Stimulated activated CD4-positive, alpha-beta T cell treated with anti-CD3 and anti-CD28 coated beads, Interleukin-15, amount 100 ng/mL, for 24 hours (primary cell): Measurements from ENCODE around the gene GMDS.

Source experiments
- DNase-seq: peaks from one replicate; pipeline ENCODE4 v3.0.0-alpha.2; 2020

The GMDS gene

DNA sequence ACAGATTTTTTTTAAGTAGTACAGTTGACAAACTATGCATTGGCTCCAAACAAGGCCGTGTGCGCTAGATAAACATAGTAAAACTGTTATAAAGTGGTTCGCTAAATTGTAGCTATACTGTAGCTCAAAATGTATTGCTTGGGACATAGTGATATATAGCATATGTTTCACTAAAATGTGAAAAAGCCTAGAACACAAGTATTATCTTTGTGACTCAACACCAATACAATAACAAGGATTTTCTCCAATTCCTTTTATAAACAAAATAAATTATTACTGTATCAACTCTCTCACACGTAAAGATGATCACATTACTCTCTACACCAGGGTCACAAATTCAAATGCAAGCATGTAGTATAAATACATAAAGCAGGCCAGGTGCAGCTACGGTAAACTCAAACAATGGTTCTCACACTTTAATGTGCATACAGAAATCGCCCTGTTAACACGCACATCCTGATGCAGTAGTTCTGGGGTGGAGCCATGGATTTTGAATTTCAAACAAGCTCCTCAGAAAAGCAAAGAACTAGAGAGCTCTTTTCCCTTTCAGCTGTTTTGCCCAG is 214.6 kb downstream of the GMDS start:
- no peak for DNase-seq

- DNase-seq = no peak
Measured at GRCh38 chr6:2029952-2030351, 215.5 kb downstream of the GMDS start.

GRCh38 chr6:2029130-2029794 is 216.1 kb downstream of the GMDS start:
- DNase-seq = no peak

DNA sequence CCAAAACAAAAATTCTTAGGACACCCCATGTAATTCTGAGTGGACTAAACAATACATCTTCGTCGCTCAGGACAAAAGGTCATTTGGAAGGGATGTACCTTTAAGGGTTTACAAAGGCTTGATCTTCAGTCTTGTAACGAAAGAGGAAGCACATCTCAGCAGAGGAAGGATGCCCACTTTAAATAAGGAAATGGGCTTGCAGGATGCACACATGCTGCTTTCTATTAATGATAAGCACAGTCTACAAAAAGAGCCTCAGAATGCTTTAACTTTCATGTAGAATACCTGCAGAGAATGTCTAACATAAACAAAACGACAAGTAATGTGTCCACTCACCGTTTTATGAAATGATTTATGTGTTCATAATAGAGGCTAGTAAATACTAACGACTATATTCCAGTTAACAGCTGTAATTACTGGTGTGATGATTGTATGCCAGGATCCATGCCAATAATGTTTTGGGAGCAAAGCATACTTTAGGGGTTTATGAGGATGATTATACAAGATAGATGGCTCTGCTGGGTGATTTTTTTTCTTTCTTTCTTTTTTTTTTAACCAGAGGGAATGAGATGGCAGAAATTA is 216.9 kb downstream of the GMDS start:
- no peak for DNase-seq

GRCh38 chr6:2026133-2026532 is 219.3 kb downstream of the GMDS start:
- no peak for DNase-seq

DNA sequence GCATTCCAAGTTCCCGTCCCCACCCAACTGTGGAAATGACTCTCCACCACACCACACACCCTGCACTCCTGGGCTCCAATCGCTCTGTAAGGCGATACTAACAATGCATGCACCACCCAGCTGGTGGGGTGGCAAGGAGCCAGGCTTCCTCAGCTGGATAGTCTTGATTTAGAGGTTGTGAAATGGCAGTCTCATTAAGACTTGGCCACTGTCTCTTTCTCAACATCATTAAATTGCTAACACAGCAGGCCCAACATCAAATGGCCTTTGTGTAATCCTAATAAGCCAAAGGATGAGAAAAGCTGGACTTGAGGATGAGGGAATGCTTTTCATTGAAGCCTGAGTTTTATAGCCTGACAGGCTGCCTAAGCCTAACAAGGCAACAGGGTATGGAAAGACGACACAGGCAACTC is 223.7 kb downstream of the GMDS start:
- no peak for DNase-seq

- DNase-seq = no peak
Measured at GRCh38 chr6:2020909-2021308, 224.5 kb downstream of the GMDS start.

DNA sequence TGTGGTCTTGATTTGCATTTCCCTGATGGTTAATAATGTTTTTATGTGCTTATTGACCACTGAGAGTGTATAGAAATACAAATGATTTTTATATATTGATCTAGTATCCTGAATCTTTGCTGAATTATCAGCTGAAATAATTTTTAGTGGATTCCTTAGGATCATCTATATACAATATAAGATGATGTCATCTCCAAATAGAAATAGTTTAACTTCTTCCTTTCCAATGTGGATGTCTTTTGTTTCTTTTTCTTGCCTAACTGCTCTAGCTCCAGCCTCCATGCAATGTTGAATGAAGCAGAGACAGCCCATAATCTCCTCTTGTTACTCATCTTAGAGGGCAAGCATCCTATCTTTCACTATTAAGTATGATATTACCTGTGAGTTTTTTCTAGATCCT is 226.4 kb downstream of the GMDS start:
- no peak for DNase-seq

DNA sequence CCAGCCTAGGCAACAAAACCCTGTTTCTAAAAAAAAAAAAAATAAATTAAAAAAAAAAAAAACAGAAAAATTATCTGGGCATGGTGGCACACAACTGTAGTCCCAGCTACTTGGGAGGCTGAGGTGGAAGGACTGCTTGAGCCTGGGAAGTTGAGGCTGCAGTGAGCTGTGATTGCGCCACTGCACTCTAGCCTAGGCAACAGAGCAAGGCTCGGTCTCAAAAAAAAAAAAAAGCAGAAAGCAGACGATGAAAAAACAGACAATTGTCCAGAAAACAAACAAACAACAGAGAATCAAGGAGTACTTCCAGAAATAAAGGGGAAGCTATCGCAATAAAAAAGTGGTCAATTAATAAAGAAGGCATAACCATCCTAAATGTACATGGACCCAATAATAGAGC is 229.4 kb downstream of the GMDS start:
- DNase-seq = no peak

DNA sequence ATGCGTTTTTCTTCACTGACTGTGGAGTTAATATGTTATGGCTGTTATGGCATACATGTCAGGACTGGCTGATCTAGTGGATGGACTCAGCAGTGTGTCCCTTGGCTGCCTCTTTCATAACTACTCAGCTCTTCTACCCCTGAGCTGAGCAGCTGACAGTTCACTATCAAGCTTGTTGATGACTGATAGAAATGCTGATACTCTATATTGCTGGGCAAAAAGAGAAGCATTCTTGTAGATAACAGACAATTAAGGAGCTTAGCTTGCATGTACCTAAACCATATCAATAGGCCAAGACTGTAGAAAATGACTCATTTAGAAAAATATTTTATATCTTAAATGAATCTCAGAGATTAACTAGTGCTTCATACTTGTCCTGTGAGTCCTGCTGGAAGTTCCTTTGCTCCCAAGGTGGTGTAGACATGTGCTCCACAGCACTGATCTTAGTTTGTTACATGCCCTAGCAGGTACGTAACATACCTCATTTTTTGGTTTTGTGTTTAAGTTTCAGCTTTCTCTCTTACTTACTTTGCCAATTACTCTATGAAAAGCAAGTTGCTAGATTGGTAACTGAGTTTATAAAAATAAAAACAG is 236.9 kb downstream of the GMDS start:
- no peak for DNase-seq

DNA sequence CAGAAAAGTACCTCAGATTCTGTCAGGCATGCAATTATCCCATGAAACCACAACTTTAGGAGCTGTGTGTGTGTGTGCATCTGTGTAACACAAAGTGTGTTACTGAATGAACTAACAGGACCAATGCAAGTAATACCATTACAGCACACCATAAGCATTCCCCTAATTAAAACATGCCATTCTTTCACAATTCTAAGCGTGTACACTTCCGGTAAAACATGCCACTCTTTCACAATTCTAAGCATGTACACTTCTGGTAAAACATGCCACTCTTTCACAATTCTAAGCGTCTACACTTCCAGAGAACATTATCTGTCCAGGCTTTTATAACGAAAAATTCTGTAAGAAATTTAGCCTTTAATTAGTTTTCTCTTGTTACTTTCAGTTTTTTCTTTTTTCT is 238.2 kb downstream of the GMDS start:
- DNase-seq = no peak

DNA sequence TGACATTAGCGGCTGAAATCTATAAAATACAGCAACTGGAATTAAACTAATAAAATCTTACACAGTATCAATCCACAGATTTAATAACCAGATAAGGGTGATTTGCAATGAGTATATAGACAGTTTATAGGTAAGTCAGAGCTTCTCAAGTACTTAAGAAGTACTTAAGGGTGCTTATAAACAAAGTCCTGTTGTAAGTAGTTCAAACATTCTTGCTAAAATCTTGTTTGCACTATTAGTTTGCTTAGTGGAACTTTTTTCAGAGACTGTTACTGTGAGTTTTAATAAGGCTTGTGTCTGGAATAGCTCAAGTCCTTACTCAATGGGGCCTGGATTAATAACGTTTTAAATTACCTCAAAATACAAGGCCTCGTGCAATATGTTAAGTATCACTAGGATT is 240.5 kb downstream of the GMDS start:
- DNase-seq = no peak

GRCh38 chr6:2000962-2001361 is 244.4 kb downstream of the GMDS start:
- DNase-seq = no peak

DNA sequence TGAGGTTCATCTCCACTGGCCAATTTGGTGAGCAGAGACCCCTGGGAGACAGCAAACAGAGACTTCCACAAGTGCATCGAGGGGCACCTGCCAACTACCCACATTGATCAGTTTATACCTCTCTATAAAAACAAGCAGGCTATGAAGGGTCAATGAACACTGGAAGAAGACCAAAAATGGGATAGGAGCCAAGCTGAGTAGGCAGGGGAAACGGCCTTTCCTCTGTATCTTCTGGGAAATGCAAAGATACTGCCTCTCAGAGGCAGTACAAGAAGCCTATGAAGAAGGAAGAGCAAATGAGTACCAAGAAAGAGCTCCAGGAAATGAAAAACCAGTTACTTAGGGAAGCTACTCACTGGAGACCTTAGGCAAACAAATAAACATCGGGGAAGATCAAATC is 247.7 kb downstream of the GMDS start:
- no peak for DNase-seq

DNA sequence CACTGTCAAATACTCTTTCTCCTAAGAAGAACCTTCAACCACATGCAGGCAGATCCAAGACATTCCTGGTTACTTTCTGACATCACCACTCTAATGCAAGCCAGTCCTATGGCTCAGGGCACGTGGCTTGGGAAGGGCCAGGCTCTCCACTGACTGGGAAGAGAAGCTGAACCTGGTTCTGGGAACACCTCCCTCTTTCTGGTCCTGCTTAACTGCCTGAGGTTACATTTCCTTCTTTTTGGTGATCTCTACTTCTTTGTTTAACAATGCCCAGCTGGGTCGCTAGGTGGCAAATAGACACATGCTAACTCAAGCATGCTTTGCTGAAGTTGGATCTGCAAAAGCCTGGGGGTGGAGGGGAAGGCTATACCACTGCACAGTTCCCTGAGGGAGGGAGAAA is 249.8 kb downstream of the GMDS start:
- no peak for DNase-seq

GRCh38 chr6:1993042-1993441 is 252.4 kb downstream of the GMDS start:
- DNase-seq = no peak

DNA sequence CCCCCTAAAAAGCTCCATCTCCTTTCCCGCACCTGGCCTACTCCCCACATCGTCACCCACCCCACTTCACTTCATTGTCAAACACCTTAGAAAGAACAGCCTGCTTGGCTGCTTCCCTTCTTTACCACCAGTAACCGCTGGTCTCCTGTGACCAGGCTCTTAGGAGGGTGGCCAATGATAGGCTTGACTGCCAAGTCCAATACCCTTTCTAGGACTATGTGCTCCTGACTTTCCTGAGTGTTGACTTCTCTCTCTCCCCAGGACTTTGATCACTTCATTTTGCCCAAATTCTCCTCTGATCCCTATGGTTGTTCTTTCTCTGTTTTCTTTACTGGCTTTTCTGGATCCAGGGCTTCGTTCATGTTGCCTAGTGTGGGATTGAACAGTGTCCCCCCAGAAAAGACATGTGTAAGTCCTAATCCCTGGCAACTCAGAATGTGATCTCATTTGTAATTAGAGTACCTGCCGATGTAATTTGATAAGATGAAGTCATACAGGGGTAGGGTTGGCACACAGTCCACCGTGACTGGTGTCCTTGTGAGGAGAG is 254.0 kb downstream of the GMDS start:
- DNase-seq = no peak

GRCh38 chr6:1988843-1989242 is 256.6 kb downstream of the GMDS start:
- no peak for DNase-seq

- no peak for DNase-seq
Measured at GRCh38 chr6:1987640-1988039, 257.8 kb downstream of the GMDS start.

DNA sequence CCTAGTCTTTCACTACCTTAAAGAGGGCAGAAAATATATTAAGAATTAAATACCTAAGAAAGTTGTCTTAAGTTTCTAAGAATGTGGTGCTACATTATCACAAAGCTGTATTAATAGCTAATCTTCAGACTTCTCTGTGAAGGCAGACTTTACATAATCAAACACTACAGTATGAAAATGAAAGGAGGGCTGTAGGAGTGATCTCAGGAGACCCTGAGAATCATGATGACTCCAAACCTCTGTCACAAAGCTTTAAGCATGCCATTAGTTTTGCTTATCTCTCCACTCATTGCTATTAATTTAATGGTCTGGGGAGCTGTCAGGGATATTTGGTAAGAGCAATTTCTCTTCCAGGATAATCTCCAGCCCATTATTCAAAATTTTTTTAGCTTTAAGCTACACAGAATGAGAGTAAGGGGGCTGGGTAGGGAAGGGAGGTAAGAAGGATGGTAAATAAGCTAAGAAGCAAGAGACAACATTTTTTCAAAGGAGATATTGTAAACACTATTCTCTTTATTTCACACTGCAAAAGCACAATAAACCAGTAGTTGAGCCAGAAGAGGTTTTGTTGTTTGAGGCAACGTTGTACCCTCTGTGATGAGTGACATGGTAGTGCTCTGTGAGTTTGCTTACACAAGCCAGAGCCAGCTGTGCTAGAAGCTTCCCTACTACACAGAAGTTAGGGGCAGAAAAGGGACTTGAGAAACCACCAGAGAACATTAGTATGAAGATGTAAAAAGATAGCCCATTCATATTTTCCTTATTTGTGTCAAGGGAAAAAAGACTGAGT is 258.8 kb downstream of the GMDS start:
- no peak for DNase-seq

GRCh38 chr6:1984346-1984994 is 260.9 kb downstream of the GMDS start:
- DNase-seq = no peak

DNA sequence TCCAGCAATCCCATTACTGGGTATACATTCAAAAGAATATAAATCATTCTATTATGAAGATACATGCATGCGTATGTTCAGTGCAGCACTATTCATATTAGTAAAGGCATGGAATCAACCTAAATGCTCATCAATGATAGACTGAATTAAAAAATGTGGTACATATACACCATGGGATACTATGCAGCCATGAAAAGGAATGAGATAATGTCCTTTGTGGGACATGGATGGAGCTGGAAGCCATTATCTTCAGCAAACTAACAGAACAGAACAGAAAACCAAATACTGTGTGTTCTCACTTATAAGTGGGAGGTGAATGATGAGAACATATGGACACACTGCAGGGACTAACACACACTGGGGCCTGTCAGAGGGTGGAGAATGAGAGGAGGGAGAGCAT is 261.6 kb downstream of the GMDS start:
- DNase-seq = no peak

DNA sequence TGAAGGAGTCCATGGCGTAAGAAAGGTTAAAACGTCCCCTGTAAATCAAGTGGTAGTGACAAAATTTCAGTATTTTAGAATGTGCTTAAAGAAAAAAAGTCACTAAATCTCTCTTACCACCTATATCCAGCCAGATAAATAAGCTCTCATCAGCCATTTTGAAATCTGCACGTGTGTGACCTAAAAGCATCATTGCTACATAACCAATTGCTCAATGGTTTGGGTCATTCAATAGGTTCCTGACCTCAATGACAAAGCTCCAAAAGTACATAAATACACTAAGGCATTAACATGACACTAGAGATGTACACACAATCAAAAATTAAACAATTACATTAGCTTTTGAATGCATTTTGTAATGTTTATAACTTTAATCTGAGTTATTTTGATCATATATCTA is 272.4 kb downstream of the GMDS start:
- no peak for DNase-seq
